KMS-11 (cell line): ENCODE results near the gene TFAP2E.

Experiments
- H2AFZ ChIP-seq: fragments of 200-600 bp; sonication (generic); 2 replicates; pipeline ENCODE4 v1.6.1; 2016; ENCODE audit warnings: antibody characterized with exemption, mixed run types, low read depth
- H3K27ac ChIP-seq: fragments of 200-600 bp; sonication (generic); 2 replicates; pipeline ENCODE4 v1.6.1; 2016; ENCODE audit warnings: mild to moderate bottlenecking, mixed run types
- H3K27me3 ChIP-seq: fragments of 200-600 bp; sonication (generic); 2 replicates; pipeline ENCODE4 v1.6.1; 2017; ENCODE audit warnings: mild to moderate bottlenecking, low read depth, mixed run types, moderate library complexity; ENCODE audit not compliant: insufficient read depth
- H3K36me3 ChIP-seq: fragments of 200-600 bp; sonication (generic); 2 replicates; pipeline ENCODE4 v1.6.1; 2017; ENCODE audit warnings: mild to moderate bottlenecking, mixed run types; ENCODE audit not compliant: insufficient read depth
- H3K4me1 ChIP-seq: fragments of 200-600 bp; sonication (generic); 2 replicates; pipeline ENCODE4 v1.6.1; 2016; ENCODE audit warnings: mild to moderate bottlenecking, low read depth, mixed run types; ENCODE audit not compliant: poor library complexity, severe bottlenecking
- H3K4me2 ChIP-seq: fragments of 200-600 bp; sonication (generic); 2 replicates; pipeline ENCODE4 v1.7.0; 2016; ENCODE audit warnings: mild to moderate bottlenecking, mixed run types
- H3K4me3 ChIP-seq: fragments of 200-600 bp; sonication (generic); IDR thresholded peaks from 2 replicates; pipeline ENCODE4 v1.6.1; 2017; ENCODE audit warnings: low read depth, low read length, mixed read lengths; ENCODE audit not compliant: insufficient read depth
- H3K79me2 ChIP-seq: fragments of 200-600 bp; sonication (generic); 2 replicates; pipeline ENCODE4 v1.6.1; 2016; ENCODE audit warnings: low read depth, mixed run types; ENCODE audit not compliant: insufficient read depth
- H3K9ac ChIP-seq: fragments of 200-600 bp; sonication (generic); 2 replicates; pipeline ENCODE4 v1.6.1; 2016; ENCODE audit warnings: mild to moderate bottlenecking, mixed run types
- H4K20me1 ChIP-seq: fragments of 200-600 bp; sonication (generic); 2 replicates; pipeline ENCODE4 v1.6.1; 2016; ENCODE audit warnings: mild to moderate bottlenecking, mixed run types; ENCODE audit not compliant: insufficient read depth
- TF ChIP-seq, protein P1 (sequence below): fragments of 200-600 bp; sonication (generic); conservative IDR thresholded peaks from 2 replicates; pipeline ENCODE4 v1.6.1; 2017; ENCODE audit warnings: low read depth, mild to moderate bottlenecking, antibody characterized with exemption, low read length, moderate library complexity, mixed read lengths

Gene TFAP2E

DNA sequence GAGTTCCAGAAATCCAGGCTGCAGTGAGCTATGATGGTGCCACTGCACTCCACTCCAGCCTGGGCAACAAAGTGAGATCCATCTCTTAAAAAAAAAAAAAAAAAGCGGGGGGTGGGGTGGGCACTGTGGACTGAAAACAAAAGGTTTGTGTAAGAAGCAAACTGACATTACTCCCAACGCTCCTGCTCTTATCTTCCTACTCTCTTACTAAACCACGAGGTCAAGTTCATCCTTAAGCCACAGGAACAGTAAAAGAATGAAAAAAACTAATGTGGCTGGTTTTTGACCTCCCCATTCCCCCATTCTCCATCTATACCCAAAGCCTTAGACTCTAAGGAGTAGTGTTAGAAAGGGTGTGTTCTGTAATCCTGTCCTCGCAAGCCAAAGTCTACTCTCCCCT, 30.8 kb downstream of the TFAP2E start:
- no peaks in the 10 kb centered on the region for H3K27me3 ChIP-seq
- no peak overlapping the region for H3K9ac ChIP-seq
- no peaks in the 10 kb centered on the region for H3K4me1 ChIP-seq
- H3K79me2 ChIP-seq, result peaks cover 23% of the 10 kb centered on the region; the same call in 1 of the 2 replicates
- TF ChIP-seq, protein P1, sequence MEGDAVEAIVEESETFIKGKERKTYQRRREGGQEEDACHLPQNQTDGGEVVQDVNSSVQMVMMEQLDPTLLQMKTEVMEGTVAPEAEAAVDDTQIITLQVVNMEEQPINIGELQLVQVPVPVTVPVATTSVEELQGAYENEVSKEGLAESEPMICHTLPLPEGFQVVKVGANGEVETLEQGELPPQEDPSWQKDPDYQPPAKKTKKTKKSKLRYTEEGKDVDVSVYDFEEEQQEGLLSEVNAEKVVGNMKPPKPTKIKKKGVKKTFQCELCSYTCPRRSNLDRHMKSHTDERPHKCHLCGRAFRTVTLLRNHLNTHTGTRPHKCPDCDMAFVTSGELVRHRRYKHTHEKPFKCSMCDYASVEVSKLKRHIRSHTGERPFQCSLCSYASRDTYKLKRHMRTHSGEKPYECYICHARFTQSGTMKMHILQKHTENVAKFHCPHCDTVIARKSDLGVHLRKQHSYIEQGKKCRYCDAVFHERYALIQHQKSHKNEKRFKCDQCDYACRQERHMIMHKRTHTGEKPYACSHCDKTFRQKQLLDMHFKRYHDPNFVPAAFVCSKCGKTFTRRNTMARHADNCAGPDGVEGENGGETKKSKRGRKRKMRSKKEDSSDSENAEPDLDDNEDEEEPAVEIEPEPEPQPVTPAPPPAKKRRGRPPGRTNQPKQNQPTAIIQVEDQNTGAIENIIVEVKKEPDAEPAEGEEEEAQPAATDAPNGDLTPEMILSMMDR, result no peak
- no peak overlapping the region for H3K4me3 ChIP-seq
- H3K4me2 ChIP-seq, result no peak overlapping the region
- peaks cover 9% of the 10 kb centered on the region; the same call in 1 of the 2 replicates for H4K20me1 ChIP-seq
- no peak overlapping the region for H2AFZ ChIP-seq
- no peak overlapping the region for H3K27ac ChIP-seq
- H3K36me3 ChIP-seq, result peaks cover 21% of the 10 kb centered on the region; the same call in 1 of the 2 replicates

DNA sequence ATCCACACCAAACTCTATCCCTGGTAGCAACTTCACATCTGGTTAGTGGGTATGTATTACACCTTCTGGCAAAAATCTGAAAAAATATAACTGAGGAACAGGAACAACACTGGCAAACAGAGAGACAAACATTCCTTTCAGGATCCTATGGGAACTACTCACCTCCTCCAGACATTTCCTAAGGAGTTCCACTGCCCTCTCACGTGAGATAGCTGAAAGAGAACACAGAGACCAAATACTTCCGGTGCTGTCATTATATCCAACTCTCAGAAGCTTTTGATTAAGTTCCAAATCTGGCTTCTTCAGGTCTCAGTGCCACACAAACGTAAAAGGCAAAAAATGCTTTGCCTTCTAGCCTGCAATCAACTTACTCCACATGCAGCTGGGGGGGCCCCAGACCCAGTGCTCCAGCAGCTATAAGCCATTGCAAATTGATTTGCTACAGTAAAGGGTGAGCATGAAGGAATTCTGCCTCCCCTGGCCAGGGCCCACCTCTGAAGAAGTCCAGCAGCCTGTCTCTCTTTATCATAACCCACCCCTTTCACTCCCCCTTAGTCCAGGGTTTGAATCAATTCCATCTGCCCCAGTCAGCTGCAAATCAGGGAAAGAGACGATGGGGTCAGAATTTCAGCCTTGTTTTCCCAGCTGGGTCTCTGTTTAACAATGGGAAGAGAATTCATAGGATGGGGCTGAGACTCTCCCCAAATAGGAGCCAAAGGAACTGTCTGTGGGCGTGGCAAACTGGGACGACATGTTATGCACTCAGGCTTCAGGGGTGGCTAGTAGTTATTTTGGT, 32.2 kb downstream of the TFAP2E start:
- Histone ChIP-seq H3K27me3 (no peaks in the 10 kb centered on the region), H3K79me2 (peaks cover 29% of the 10 kb centered on the region; the same call in 1 of the 2 replicates), H3K4me1 (no peaks in the 10 kb centered on the region), H4K20me1 (peaks cover 13% of the 10 kb centered on the region; the same call in 1 of the 2 replicates), H3K36me3 (peaks cover 23% of the 10 kb centered on the region; the same call in 1 of the 2 replicates), H3K9ac (no peak overlapping the region), H3K4me3 (no peak overlapping the region), H3K27ac (no peak overlapping the region), H2AFZ (no peak overlapping the region), H3K4me2 (no peak overlapping the region)
- TF ChIP-seq, protein P1, result no peak

DNA sequence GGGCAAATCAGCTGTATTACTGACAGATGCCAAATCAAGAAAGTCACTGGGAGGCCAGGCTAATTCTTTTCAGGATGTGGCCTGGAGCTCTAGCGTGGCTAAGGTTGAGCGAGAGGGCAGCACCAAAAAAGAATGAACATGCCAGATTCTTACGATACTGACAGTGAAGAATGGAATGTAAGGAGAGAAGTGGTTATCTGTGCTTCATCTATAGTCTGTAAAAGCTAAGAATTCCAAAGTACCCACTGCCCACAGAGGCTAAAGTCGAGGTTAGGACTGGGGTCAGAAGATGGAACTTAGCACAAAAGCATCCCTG, 32.7 kb downstream of the TFAP2E start:
- Histone ChIP-seq H3K4me1 (no peaks in the 10 kb centered on the region), H3K4me2 (no peak overlapping the region), H3K79me2 (peaks cover 34% of the 10 kb centered on the region; the same call in 1 of the 2 replicates), H2AFZ (no peak overlapping the region), H3K27me3 (no peaks in the 10 kb centered on the region), H3K36me3 (peaks cover 23% of the 10 kb centered on the region; the same call in 1 of the 2 replicates), H3K27ac (no peak overlapping the region), H3K4me3 (no peak overlapping the region), H4K20me1 (peaks cover 13% of the 10 kb centered on the region; the same call in 1 of the 2 replicates), H3K9ac (no peak overlapping the region)
- TF ChIP-seq, protein P1, result no peak

DNA sequence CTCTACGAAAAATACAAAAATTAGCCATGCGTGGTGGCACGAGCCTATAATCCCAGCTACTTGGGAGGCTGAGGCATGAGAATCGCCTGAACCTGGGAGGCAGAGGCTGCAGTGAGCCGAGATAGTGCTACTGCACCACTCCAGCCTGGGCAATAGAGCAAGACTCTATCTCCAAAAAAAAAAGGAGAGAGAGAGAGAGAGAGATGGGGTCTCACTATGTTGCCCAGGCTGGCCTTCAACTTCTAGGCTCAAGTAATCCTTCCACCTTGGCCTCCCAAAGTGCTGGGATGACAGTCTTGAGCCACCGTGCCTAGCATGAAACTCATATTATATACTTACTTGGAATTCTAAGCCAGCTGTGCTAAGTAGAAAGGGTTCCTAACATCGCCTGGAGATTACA, 38.5 kb downstream of the TFAP2E start:
- H3K4me1 ChIP-seq, result no peaks in the 10 kb centered on the region
- peaks cover 74% of the 10 kb centered on the region; the same call in 1 of the 2 replicates for H3K79me2 ChIP-seq
- TF ChIP-seq, protein P1, result no peak
- H4K20me1 ChIP-seq, result 0 out of 2 replicates have a peak, but pooled peaks cover 4% of the 10 kb centered on the region
- H3K27me3 ChIP-seq, result no peaks in the 10 kb centered on the region
- H3K4me3 ChIP-seq, result no peak overlapping the region
- peaks cover 17% of the 10 kb centered on the region; the same call in 1 of the 2 replicates for H3K36me3 ChIP-seq
- H3K9ac ChIP-seq, result no peak overlapping the region
- H3K27ac ChIP-seq, result no peak overlapping the region
- no peak overlapping the region for H3K4me2 ChIP-seq
- H2AFZ ChIP-seq, result no peak overlapping the region
